CD14-positive monocyte (primary cell): ENCODE measurements around the gene TRIM7. TPM values are rescaled to one million over a fixed set of nuclear protein-coding genes. Genes with fewer than 3 reads are reported as not detected.

Source experiments
- DNase-seq, 3 donors: peaks; one replicate each; pipeline ENCODE4 v3.0.0-alpha.2; 2011 to 2022
- H2AFZ ChIP-seq: 2 replicates; pipeline ENCODE4 v1.6.0; 2012; ENCODE audit warnings: mild to moderate bottlenecking, low read depth, low read length, inconsistent platforms; ENCODE audit not compliant: insufficient read depth, poor library complexity, severe bottlenecking
- H3K27ac ChIP-seq, 2 donors: 1 replicate in 1 of 2; 2 replicates in 1 of 2; pipeline ENCODE4 v1.5.1; 2012 to 2013; ENCODE audit warnings: low read length in 2 of 2, control low read depth in 1 of 2, inconsistent platforms in 1 of 2, low read depth in 1 of 2, mild to moderate bottlenecking in 1 of 2
- H3K27me3 ChIP-seq, 2 donors: one replicate each; pipeline versions ENCODE4 v1.6.0 to v1.6.1; 2011 to 2013; ENCODE audit warnings: low read length in 2 of 2; ENCODE audit not compliant: control insufficient read depth in 2 of 2, insufficient read depth in 2 of 2
- H3K36me3 ChIP-seq, 2 donors: replicated peaks in 1 of 2; 1 replicate in 1 of 2; 2 replicates in 1 of 2; pipeline versions ENCODE4 v1.5.1 to v1.6.1; 2012 to 2013; ENCODE audit warnings: low read length in 2 of 2, control low read depth in 1 of 2, inconsistent platforms in 1 of 2, mild to moderate bottlenecking in 1 of 2; ENCODE audit not compliant: insufficient read depth in 2 of 2, control insufficient read depth in 1 of 2
- H3K4me1 ChIP-seq, 2 donors: 1 replicate in 1 of 2; 2 replicates in 1 of 2; pipeline versions ENCODE4 v1.5.1 to v1.6.1; 2012 to 2013; ENCODE audit warnings: low read length in 2 of 2, control low read depth in 1 of 2, inconsistent platforms in 1 of 2, mild to moderate bottlenecking in 1 of 2, moderate library complexity in 1 of 2; ENCODE audit not compliant: insufficient read depth in 2 of 2, control insufficient read depth in 1 of 2
- H3K4me2 ChIP-seq: replicated peaks from 2 replicates; pipeline ENCODE3; 2012; ENCODE audit warnings: low read length, moderate library complexity, mild to moderate bottlenecking; ENCODE audit not compliant: poor library complexity, severe bottlenecking; ENCODE audit errors: extremely low read depth
- H3K4me3 ChIP-seq, 3 experiments: fragments of 200-600 bp in 1 of 3; sonication (generic) in 1 of 3; replicated peaks in 1 of 3; 1 replicate in 2 of 3; 2 replicates in 1 of 3; pipeline ENCODE4 v1.5.1; 2011 to 2013; ENCODE audit warnings: low read length in 3 of 3, mild to moderate bottlenecking in 3 of 3, control low read depth in 2 of 3, low read depth in 2 of 3, inconsistent platforms in 1 of 3, moderate library complexity in 1 of 3
- H3K79me2 ChIP-seq: 2 replicates; pipeline ENCODE4 v1.6.0; 2012; ENCODE audit warnings: mild to moderate bottlenecking, control low read depth, inconsistent platforms, low read length, moderate library complexity; ENCODE audit not compliant: insufficient read depth
- H3K9ac ChIP-seq: 2 replicates; pipeline ENCODE4 v1.6.0; 2017; ENCODE audit warnings: low read length, mild to moderate bottlenecking; ENCODE audit not compliant: insufficient read depth, poor library complexity, severe bottlenecking
- H3K9me3 ChIP-seq, 2 donors: replicated peaks in 1 of 2; 1 replicate in 1 of 2; 2 replicates in 1 of 2; pipeline versions ENCODE4 v1.5.1 to v1.6.1; 2012 to 2013; ENCODE audit warnings: low read length in 2 of 2, control low read depth in 1 of 2; ENCODE audit not compliant: control insufficient read depth in 1 of 2, insufficient read depth in 1 of 2
- H4K20me1 ChIP-seq: 2 replicates; pipeline ENCODE4 v1.6.0; 2012; ENCODE audit warnings: mild to moderate bottlenecking, low read length, control low read depth, moderate library complexity; ENCODE audit not compliant: insufficient read depth
- H3K27ac Mint-ChIP-seq, 7 donors: one replicate each; pipeline ENCODE4 v1.8.0; 2020; ENCODE audit warnings: mild to moderate bottlenecking in 7 of 7, mixed read lengths in 7 of 7, moderate library complexity in 6 of 7, inconsistent platforms in 2 of 7
- H3K27me3 Mint-ChIP-seq, 3 donors: one replicate each; pipeline ENCODE4 v1.8.0; 2021 to 2022; ENCODE audit warnings: low read depth in 3 of 3, mild to moderate bottlenecking in 3 of 3, mixed read lengths in 3 of 3, moderate library complexity in 3 of 3, inconsistent platforms in 1 of 3
- H3K36me3 Mint-ChIP-seq, 2 donors: one replicate each; pipeline ENCODE4 v1.8.0; 2020; ENCODE audit warnings: mixed read lengths in 2 of 2, inconsistent platforms in 1 of 2, mild to moderate bottlenecking in 1 of 2
- H3K4me1 Mint-ChIP-seq: one replicate; pipeline ENCODE4 v1.8.0; 2020; ENCODE audit warnings: mild to moderate bottlenecking, mixed read lengths
- H3K4me3 Mint-ChIP-seq, 2 donors: one replicate each; pipeline ENCODE4 v1.8.0; 2020; ENCODE audit warnings: mild to moderate bottlenecking in 2 of 2, mixed read lengths in 2 of 2, moderate library complexity in 1 of 2
- H3K9me3 Mint-ChIP-seq, 7 donors: one replicate each; pipeline ENCODE4 v1.8.0; 2020 to 2022; ENCODE audit warnings: mixed read lengths in 7 of 7, mild to moderate bottlenecking in 6 of 7, moderate library complexity in 6 of 7, inconsistent platforms in 2 of 7
- WGBS: methylation state at CpG from one replicate; pipeline ENCODE4 v1.1.5; 2013; ENCODE audit warnings: missing lambda C conversion rate; ENCODE audit not compliant: insufficient coverage; 5-methylcytosine and 5-hydroxymethylcytosine counted together
- intact Hi-C, 2 donors: fragments of 100-400 bp; cut with micrococcal nuclease; formaldehyde crosslinking; loops; one replicate each; pipeline versions ENCODE4 v1.15.0 to v1.15.1; 2023
- polyA plus RNA-seq, 3 donors: library from polyadenylated mRNA; depleted of rRNA in 1 of 3; unstranded in 2 of 3; stranded (reverse) in 1 of 3; fragments of 300-500 nt in 2 of 3; fragments of >200 nt in 1 of 3; fragmentation: Illumina TruSeq in 2 of 3; gene quantifications; 1 replicate in 2 of 3; 2 replicates in 1 of 3; pipeline ENCODE4 v1.2.3, GENCODE V29; 2012 to 2021
- TF ChIP-seq, protein P1 (sequence below): fragments of 200-600 bp; IDR thresholded peaks from one replicate; pipeline ENCODE4 v1.8.0; 2022; ENCODE audit warnings: antibody characterized with exemption, mild to moderate bottlenecking

TRIM7 gene
- polyA plus RNA-seq, 3 donors = 9.5 to 12.8 (median 10.3) TPM

DNA sequence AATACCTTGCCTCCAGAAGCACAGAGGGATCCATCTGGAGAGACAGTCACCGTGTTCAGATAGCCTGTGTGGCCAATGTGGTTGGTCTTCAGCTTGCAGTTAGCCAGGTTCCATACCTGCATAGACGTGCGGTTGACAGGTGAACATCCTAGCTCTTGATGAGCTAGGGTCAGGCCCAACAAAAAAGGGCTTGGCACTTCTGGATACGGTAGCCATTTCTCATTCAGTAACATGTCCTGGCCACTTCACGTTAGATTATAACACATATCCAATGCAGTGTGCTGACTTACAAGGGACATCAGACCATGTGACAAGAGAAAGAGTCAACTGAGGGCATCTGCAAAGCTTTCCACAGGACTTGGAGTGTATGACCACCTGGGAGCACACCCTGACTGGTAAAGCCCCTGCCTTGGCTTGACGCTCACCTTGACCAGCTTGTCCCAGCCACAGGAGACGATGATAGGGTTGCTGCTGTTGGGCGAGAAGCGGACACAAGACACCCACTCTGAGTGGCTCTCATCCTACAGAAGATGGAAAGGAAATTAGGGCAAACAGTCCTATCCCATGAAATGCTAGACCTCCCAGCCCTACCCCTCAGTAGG is 34.2 kb upstream of the TRIM7 start:
- Mint-ChIP-seq H3K36me3 (peaks cover 75 to 81% of the 10 kb centered on the region in 2 donors), H3K27me3 (peaks cover 0 to 2% (median 0%) of the 10 kb centered on the region in 3 donors), H3K4me3 (no peak overlapping the region), H3K4me1 (peaks cover 22% of the 10 kb centered on the region), H3K27ac (peak overlapping the region in 5 of 7 donors; percentile 38 to 67 (median 64)), H3K9me3 (peaks cover 0 to 3% (median 0%) of the 10 kb centered on the region in 7 donors)
- TF ChIP-seq, protein P1, sequence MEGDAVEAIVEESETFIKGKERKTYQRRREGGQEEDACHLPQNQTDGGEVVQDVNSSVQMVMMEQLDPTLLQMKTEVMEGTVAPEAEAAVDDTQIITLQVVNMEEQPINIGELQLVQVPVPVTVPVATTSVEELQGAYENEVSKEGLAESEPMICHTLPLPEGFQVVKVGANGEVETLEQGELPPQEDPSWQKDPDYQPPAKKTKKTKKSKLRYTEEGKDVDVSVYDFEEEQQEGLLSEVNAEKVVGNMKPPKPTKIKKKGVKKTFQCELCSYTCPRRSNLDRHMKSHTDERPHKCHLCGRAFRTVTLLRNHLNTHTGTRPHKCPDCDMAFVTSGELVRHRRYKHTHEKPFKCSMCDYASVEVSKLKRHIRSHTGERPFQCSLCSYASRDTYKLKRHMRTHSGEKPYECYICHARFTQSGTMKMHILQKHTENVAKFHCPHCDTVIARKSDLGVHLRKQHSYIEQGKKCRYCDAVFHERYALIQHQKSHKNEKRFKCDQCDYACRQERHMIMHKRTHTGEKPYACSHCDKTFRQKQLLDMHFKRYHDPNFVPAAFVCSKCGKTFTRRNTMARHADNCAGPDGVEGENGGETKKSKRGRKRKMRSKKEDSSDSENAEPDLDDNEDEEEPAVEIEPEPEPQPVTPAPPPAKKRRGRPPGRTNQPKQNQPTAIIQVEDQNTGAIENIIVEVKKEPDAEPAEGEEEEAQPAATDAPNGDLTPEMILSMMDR = no peak
- WGBS = 97% methylated on average over 9 of the region's 9 CpGs
- H3K27me3 ChIP-seq = no peaks in the 10 kb centered on the region
- H3K36me3 ChIP-seq = peaks cover 75 to 79% of the 10 kb centered on the region in 2 donors
- no peak for DNase-seq
- peaks cover 17 to 22% of the 10 kb centered on the region in 2 donors for H3K4me1 ChIP-seq
- H3K4me2 ChIP-seq = no peak overlapping the region
- no peak overlapping the region for H3K4me3 ChIP-seq
- H3K9me3 ChIP-seq = no peaks in the 10 kb centered on the region
- H2AFZ ChIP-seq = no peak overlapping the region
- H3K27ac ChIP-seq = no peak overlapping the region
- peaks cover 57% of the 10 kb centered on the region for H3K79me2 ChIP-seq
- intact Hi-C loops = no loop called here
- peaks cover 87% of the 10 kb centered on the region for H4K20me1 ChIP-seq
- no peak overlapping the region for H3K9ac ChIP-seq

DNA sequence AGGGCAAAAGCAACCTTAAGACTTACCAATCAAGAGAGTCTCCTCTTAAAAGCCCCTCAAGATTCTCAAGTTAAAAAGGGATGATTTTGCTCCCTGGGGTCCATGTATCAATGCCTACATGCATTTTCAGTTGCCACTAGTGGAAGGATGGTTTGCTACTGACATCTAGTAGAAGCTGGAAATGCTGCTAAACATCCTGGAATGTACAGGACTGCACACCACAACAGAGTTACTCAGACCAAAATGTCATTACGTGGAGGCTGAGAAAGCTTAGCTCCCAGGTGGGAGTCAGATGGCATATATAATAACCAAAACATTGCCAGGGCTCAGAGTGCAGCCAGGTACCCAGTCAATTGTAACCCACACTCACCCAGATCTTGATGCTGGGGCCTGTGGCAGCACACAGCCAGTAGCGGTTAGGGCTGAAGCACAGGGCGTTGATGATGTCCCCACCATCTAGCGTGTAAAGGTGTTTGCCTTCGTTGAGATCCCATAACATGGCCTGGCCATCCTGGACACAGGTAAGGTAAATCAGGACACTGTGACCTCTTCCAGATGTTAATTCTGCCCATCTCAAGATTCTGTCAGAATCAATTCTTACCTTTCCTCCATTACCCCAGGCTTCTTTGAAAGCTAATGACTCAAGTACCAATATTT is 32.9 kb upstream of the TRIM7 start:
- Histone ChIP-seq H2AFZ (no peak overlapping the region), H3K27me3 (no peaks in the 10 kb centered on the region), H3K27ac (peak overlapping the region in 1 of 2 donors; percentile 12), H3K79me2 (peaks cover 47% of the 10 kb centered on the region), H3K4me3 (no peak overlapping the region), H3K36me3 (peaks cover 80 to 91% of the 10 kb centered on the region in 2 donors), H3K4me2 (no peak overlapping the region), H3K9me3 (no peaks in the 10 kb centered on the region), H3K9ac (no peak overlapping the region), H4K20me1 (peaks cover 84% of the 10 kb centered on the region), H3K4me1 (peaks cover 16 to 19% of the 10 kb centered on the region in 2 donors)
- intact Hi-C loops = no loop called here
- Mint-ChIP-seq H3K36me3 (peaks cover 84 to 93% of the 10 kb centered on the region in 2 donors), H3K27me3 (peaks cover 0 to 2% (median 0%) of the 10 kb centered on the region in 3 donors), H3K4me1 (peaks cover 21% of the 10 kb centered on the region), H3K4me3 (no peak overlapping the region), H3K9me3 (peaks cover 0 to 3% (median 0%) of the 10 kb centered on the region in 7 donors), H3K27ac (peak overlapping the region in 5 of 7 donors; percentile 24 to 76 (median 43))
- 100% methylated on average over 4 of the region's 5 CpGs for WGBS
- TF ChIP-seq, protein P1 = no peak
- DNase-seq = no peak
